Stomach (tissue), 9 donors: Measurements from ENCODE around the gene NDST1. TPM values are rescaled to one million over a fixed set of nuclear protein-coding genes. Genes with fewer than 3 reads are reported as not detected.
A peak's percentile ranks its signal among the peaks of the same experiment; 100 is the strongest.

Experiments
- DNase-seq, 2 donors: peaks; one replicate each; pipeline versions ENCODE4 v3.0.0 to v3.0.0-alpha.2; 2013 to 2019
- H3K27ac ChIP-seq, 5 donors: fragments of 200-600 bp in 4 of 5; sonication (generic) in 4 of 5; one replicate each; pipeline ENCODE4 v1.5.1; 2013 to 2019; ENCODE audit warnings: mild to moderate bottlenecking in 1 of 5, moderate library complexity in 1 of 5
- H3K27me3 ChIP-seq, 3 donors: fragments of 200-600 bp; sonication (generic); one replicate each; pipeline ENCODE4 v1.5.1; 2017 to 2019; ENCODE audit warnings: mixed run types in 1 of 3
- H3K36me3 ChIP-seq, 4 donors: fragments of 200-600 bp; sonication (generic); 1 replicate in 3 of 4; 2 replicates in 1 of 4; pipeline ENCODE4 v1.5.1; 2016 to 2019
- H3K4me1 ChIP-seq, 4 donors: fragments of 200-600 bp; sonication (generic); one replicate each; pipeline ENCODE4 v1.5.1; 2016 to 2019
- H3K4me3 ChIP-seq, 4 donors: fragments of 200-600 bp; sonication (generic) in 3 of 4; one replicate each; pipeline ENCODE4 v1.5.1; 2016 to 2019; ENCODE audit warnings: mild to moderate bottlenecking in 1 of 4
- H3K9me3 ChIP-seq, 4 donors: fragments of 200-600 bp; sonication (generic); one replicate each; pipeline ENCODE4 v1.5.1; 2016 to 2019
- EP300 ChIP-seq: sonication (generic); formaldehyde crosslinking; IDR thresholded peaks from one replicate; pipeline ENCODE4 v1.6.1; 2017; ENCODE audit warnings: antibody characterized with exemption
- POLR2A ChIP-seq, 4 donors: fragments of 450-650 bp; IDR thresholded peaks; one replicate each; pipeline ENCODE4 v1.6.1; 2016; ENCODE audit warnings: antibody characterized with exemption in 4 of 4, control low read depth in 2 of 4, mild to moderate bottlenecking in 1 of 4, moderate library complexity in 1 of 4
- POLR2AphosphoS5 ChIP-seq, 3 donors: sonication (generic); formaldehyde crosslinking; IDR thresholded peaks; one replicate each; pipeline ENCODE4 v1.6.1; 2016; ENCODE audit warnings: antibody characterized with exemption in 3 of 3
- WGBS, 5 donors: extraction: QIAGEN DNeasy Blood & Tissue Kit in 3 of 5; methylation state at CpG; one replicate each; pipeline versions ENCODE4 v1.1.5 to v1.1.7; 2013 to 2018; 5-methylcytosine and 5-hydroxymethylcytosine counted together
- intact Hi-C: fragments of 100-400 bp; cut with DNase I; formaldehyde crosslinking; loops from one replicate; pipeline ENCODE4 v1.15.1; 2023; ENCODE audit warnings: low total_unique reads
- polyA plus RNA-seq, 3 donors: library from polyadenylated mRNA; stranded (reverse); fragments of 200-250 nt; gene quantifications; one replicate each; pipeline ENCODE4 v1.2.3, GENCODE V29; 2013
- total RNA-seq, 5 donors: library from RNA; depleted of rRNA; stranded (reverse); fragments of >200 nt; gene quantifications; one replicate each; pipeline versions ENCODE4 v1.1.0 to v1.2.3, GENCODE V29; 2014 to 2016
- TF ChIP-seq, protein P1 (sequence below), 7 experiments: fragments of 450-650 bp in 4 of 7; fragments of 200-600 bp in 3 of 7; sonication (generic) in 3 of 7; IDR thresholded peaks; one replicate each; pipeline ENCODE4 v1.5.1; 2016 to 2019; ENCODE audit warnings: antibody characterized with exemption in 7 of 7, control low read depth in 2 of 7, mild to moderate bottlenecking in 1 of 7
- donor health status: healthy with polysubstance abuse.
- donor health status: Bipolar disorder and iron deficiency.
- donor health status: healthy.

The NDST1 gene
- total and polyA plus RNA-seq, 8 donors = 6.4 to 32.9 (median 15.9) TPM

DNA sequence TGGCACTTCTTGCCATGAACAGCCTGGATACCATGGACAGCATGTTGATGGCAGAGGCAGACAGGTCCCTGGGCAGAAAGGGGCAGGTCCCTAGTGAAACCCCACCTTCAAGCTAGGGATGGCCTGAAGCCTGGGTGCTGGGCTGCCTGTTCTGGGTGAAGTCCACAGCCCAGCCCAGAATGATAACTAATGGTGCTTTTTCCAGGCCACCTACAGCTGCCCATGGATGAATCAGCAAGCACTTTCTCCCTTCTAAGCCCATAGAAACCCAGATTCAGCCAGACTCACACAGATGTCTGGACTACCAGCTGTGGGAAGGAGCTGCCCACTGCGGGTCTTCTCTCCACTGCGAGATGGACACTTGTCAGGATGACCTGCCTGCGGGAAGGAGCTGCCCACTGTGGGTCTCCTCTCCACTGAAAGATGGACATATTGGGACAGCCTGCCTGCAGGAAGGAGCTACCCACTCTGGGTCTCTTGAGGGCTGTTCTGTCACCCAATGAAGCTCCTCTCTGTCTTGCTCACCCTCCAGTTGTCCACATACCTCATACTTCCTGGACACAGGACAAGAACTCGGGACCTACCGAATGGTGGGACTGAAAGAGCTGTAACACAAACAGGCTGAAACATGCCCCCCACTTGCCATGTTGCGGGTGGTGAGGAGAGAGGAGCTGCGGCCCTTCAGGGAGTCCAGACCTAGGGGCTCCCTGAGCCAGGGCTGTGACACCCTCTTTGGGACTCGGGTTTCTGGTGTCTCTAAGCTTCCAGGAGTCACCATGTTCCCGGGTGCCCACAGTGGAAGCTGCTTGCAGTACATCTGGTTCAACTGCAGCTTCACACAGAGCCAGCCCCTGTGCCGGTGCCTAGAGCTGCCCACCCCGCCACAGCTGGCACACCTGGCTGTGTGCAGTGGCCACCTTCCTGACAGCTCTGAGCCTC is 71.8 kb downstream of the NDST1 start:
- no peak for DNase-seq
- 91 to 94% (median 93%) methylated on average over 8 to 11 of the region's 11 CpGs for WGBS, 5 donors
- Histone ChIP-seq H3K27me3 (no peaks in the 10 kb centered on the region), H3K27ac (no peak overlapping the region), H3K4me3 (no peak overlapping the region), H3K9me3 (no peaks in the 10 kb centered on the region), H3K4me1 (peaks cover 10 to 12% (median 11%) of the 10 kb centered on the region in 4 donors), H3K36me3 (no peaks in the 10 kb centered on the region)
- intact Hi-C loops = no loop called here
- TF ChIP-seq, protein P1, sequence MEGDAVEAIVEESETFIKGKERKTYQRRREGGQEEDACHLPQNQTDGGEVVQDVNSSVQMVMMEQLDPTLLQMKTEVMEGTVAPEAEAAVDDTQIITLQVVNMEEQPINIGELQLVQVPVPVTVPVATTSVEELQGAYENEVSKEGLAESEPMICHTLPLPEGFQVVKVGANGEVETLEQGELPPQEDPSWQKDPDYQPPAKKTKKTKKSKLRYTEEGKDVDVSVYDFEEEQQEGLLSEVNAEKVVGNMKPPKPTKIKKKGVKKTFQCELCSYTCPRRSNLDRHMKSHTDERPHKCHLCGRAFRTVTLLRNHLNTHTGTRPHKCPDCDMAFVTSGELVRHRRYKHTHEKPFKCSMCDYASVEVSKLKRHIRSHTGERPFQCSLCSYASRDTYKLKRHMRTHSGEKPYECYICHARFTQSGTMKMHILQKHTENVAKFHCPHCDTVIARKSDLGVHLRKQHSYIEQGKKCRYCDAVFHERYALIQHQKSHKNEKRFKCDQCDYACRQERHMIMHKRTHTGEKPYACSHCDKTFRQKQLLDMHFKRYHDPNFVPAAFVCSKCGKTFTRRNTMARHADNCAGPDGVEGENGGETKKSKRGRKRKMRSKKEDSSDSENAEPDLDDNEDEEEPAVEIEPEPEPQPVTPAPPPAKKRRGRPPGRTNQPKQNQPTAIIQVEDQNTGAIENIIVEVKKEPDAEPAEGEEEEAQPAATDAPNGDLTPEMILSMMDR (IDR thresholded peaks at IDR 0.05) = no peak
- TF ChIP-seq POLR2A (IDR thresholded peaks at IDR 0.05) = no peak
- TF ChIP-seq EP300 = no peak
- no peak for TF ChIP-seq POLR2AphosphoS5 (IDR thresholded peaks at IDR 0.05)

DNA sequence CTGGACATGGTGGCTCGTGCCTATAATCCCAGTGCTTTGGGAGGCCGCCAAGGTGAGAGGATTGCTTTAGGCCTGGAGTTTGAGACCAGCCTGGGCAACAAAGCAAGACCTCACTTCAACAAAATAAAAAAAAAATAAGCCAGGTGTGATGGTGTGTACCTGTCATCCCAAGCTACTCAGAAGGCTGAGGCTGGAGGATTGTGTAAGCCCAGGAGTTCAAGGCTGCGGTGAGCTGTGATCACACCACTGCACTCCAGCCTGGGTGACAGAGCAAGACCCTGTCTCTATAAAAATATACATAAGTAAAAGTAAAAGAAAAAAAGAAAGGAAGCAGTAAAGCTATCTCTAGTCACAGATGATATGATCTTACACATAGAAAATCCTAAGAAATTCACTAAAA is 73.0 kb downstream of the NDST1 start:
- 76 to 91% (median 89%) methylated on average over 3 of the region's 3 CpGs for WGBS, 5 donors
- no peak for DNase-seq
- no peaks in the 10 kb centered on the region for H3K9me3 ChIP-seq

DNA sequence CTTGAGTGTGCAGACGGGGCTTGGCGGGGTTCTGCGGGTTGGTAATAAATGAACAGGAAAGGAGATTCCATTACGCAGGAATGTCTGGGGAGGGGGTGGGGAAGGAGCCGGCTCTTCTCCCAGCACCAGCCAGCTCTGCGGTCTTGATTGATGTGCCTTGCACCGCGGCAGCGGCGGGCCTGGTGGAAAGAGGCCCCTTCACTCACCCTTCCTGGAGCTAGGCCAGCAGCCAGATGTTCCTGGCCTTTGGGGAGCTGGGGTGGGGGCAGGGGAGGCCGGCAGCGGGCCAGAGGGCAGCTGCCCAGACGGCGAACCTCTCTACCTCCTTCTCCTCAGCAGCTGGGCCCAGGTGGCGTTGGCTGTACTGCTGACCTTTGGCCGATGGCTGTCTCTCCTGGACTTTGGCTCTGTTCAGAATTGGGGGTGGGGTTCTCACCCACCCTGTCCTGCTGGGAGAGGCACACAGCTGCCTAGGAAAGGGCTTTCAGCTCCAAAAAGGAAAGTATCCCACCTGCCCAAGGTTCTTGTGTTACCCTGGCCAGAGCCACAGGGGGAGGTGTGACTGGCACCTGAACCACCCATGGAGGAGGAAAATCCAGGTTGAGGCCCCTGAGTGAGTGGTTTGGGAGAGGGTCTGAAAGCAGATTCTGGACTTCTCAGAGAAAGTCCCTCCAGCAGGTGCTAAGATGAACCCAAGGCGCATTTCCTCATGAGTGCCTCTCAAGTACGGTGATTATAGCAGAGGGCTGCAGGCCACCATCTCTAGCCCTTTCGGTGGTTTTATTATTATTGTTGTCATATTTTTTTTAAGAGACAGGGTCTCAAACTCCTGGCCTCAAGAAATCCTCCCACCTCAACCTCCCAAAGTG is 74.5 kb downstream of the NDST1 start:
- no peak for TF ChIP-seq POLR2A (IDR thresholded peaks at IDR 0.05)
- TF ChIP-seq, protein P1 (IDR thresholded peaks at IDR 0.05) = no peak
- TF ChIP-seq EP300 = no peak
- TF ChIP-seq POLR2AphosphoS5 (IDR thresholded peaks at IDR 0.05) = no peak
- no peaks in the 10 kb centered on the region for H3K36me3 ChIP-seq
- H3K4me3 ChIP-seq = no peak overlapping the region
- peaks cover 10 to 24% (median 15%) of the 10 kb centered on the region in 4 donors for H3K4me1 ChIP-seq
- peak; percentile 79 to 92 for DNase-seq
- H3K9me3 ChIP-seq = no peaks in the 10 kb centered on the region
- no peak overlapping the region for H3K27ac ChIP-seq
- intact Hi-C loops = no loop called here
- WGBS, 5 donors = 19 to 37% (median 23%) methylated on average over 13 to 19 of the region's 19 CpGs
- no peaks in the 10 kb centered on the region for H3K27me3 ChIP-seq

More for the DNA sequence above, 73.0 kb downstream of the NDST1 start:
- peaks cover 10 to 20% (median 13%) of the 10 kb centered on the region in 4 donors for H3K4me1 ChIP-seq
- H3K4me3 ChIP-seq = no peak overlapping the region
- no peaks in the 10 kb centered on the region for H3K36me3 ChIP-seq
- no peaks in the 10 kb centered on the region for H3K27me3 ChIP-seq
- intact Hi-C loops = no loop called here
- no peak for TF ChIP-seq EP300
- no peak for TF ChIP-seq POLR2AphosphoS5 (IDR thresholded peaks at IDR 0.05)
- TF ChIP-seq, protein P1 (IDR thresholded peaks at IDR 0.05) = no peak
- TF ChIP-seq POLR2A (IDR thresholded peaks at IDR 0.05) = no peak
- H3K27ac ChIP-seq = no peak overlapping the region

DNA sequence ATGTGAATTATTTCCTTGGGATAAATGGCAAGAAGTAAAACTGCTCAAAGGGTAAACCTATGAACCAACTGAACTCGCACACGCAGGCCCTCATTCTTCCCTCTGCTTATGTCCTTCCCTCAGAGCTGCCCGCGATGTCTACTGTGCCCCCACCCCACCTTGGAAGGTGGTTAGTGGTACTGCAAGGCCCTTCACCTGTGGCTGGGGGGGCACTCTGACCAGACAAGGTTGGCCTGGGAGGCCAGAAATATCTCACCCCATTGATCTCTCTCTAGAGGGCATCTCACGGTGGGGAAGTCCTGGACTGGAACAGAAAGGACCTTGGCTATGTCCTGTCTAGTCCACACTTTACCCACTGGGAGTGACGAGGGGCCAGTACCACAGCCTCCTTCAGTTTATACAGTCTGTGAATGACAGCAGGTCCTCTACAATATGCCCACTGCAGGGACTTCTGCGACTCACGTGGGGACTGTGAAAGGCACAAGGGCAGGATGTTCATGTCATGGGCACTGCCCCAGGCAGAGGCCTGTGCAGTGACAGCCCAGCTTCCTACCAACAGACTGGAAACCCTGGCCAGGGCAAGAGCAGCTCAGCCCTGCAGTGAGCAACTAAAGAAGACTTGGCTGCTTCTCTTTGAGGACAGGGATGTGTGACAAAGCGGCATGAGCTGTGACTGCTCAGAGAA is 75.8 kb downstream of the NDST1 start:
- DNase-seq = no peak
- Histone ChIP-seq H3K4me1 (peaks cover 10 to 24% (median 15%) of the 10 kb centered on the region in 4 donors), H3K27me3 (no peaks in the 10 kb centered on the region), H3K4me3 (no peak overlapping the region), H3K9me3 (no peaks in the 10 kb centered on the region), H3K36me3 (no peaks in the 10 kb centered on the region), H3K27ac (no peak overlapping the region)
- WGBS, 5 donors = 79 to 94% (median 89%) methylated on average over 6 to 9 of the region's 9 CpGs
- intact Hi-C loops = no loop called here
- TF ChIP-seq, protein P1 (IDR thresholded peaks at IDR 0.05) = no peak
